NK-92 (cell line): ENCODE results near the gene SNX25.

Source experiments
- DNase-seq: peaks from one replicate; lab custom pipeline; 2025; ENCODE audit not compliant: unreplicated experiment; lab: John Stamatoyannopoulos, UW

SNX25 gene

DNA sequence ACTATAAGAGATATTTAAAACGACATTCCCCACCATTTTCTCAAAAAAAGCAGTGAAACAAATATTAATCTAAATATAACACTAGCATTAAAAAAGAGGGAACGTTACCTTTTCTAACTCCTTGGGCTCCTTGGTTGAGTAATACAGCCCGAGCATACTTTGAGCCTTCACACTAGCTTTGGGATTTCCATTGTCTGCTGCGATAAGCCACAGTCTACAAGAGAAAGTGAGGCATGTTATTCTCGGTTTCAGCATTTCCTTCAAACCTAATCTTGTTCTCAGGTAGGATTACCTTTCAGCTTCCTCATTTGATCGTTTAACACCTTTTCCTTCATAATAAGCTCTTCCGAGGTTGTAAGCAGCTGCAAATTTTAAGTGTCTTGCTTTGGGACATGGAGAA lies 164.6 kb downstream of the SNX25 start:
- DNase-seq: no peak

DNA sequence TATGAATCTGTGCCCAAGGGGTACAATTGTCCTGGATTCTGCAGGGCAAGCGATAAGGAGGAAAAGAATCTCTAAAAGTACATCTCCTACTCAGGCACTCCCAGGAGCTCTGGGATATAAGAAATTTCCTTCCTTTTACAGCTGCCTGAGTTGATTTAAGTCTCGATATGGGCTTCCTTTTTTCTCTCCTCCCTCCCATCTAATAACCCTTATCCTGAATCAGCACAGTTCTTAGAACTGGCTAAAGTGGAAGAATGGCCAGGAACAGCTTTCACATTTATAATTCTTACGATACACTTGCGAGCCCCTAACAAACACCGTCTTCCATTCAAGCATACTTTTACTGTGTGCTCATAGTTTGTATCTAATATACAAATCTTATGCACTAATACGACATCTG lies 165.2 kb downstream of the SNX25 start:
- no peak for DNase-seq

- DNase-seq: no peak
These were observed 168.9 kb downstream of the SNX25 start for GRCh38 chr4:185378264-185378663.

- no peak for DNase-seq
These were observed 170.2 kb downstream of the SNX25 start for GRCh38 chr4:185379326-185380295.

GRCh38 chr4:185380320-185380719 lies 170.9 kb downstream of the SNX25 start:
- DNase-seq: no peak

DNA sequence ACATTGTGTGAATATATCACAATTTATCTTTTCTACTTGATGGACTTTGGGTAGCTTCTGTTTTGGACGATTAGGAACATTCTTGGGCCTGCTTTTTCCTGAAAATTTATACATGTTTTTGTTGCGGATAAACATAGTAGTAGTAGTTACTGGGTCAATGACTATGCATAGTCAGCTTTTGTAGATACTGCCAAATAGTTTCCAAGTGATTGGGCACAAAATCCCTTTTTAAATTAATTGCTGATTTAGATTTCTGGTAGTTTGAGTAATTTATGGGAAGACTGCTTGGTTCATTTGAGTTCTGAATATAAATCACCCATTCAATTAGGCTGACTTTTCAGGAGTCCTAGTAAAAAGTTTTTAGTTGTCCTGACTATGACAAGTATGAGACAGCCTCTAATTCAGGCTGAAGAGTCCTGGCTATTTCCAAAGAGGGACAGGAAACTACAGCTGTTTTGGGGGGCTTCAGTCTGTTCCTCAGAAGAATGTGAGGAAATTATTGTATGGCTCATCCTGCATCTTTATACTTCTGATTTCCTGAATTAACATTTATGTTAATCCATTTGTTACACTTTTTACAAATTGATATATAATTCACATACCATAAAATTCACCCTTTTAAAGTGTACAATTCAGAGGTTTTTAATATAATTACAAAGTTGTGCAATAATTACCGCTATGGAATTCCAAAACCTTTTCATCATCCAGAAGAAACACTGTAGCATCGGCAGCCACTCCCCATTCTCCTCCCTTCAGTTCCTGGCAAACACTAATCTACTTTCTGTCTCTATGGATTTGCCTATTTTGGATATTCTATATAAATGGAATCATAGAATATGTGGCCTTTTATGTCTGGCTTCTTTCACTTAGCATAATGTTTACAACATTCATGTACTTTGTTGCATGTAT lies 172.1 kb downstream of the SNX25 start:
- no peak for DNase-seq

DNA sequence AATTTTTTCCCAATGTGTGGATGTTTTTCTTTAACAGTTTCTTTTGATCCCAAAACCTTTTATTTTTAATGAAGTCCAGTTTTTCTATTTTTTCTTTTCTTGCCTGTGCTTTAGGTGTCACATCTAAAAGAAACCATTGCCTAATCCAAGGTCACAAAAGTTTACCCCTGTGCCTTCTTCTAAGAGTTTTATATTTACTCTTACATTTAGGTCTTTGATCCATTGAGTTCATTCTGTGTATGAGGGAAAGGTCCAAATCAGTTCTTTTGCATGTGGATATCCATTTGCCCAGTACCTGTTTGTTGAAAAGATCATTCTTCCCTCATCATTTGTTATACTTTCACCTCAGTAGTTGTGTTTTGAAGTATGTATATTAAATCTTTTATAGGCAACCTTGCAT lies 173.4 kb downstream of the SNX25 start:
- no peak for DNase-seq

DNA sequence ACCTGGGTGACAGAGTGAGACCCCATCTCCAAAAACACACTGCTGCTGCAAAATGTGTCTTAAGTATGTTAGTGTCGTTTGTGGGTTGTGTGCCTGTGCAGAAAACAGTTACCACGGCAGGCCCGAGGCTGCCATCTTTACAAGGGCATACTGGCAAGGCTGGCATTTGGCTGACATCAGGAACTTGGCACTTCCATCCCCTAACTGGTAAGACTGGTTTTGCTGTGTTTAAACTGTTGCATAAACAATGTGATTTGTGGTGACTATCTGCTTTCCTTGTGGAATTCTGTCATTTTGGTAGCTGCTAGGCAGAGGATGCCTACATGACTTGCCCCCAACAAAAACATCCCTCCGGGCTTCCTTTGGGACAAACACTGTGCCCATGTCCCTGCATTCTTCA lies 174.1 kb downstream of the SNX25 start:
- no peak for DNase-seq

DNA sequence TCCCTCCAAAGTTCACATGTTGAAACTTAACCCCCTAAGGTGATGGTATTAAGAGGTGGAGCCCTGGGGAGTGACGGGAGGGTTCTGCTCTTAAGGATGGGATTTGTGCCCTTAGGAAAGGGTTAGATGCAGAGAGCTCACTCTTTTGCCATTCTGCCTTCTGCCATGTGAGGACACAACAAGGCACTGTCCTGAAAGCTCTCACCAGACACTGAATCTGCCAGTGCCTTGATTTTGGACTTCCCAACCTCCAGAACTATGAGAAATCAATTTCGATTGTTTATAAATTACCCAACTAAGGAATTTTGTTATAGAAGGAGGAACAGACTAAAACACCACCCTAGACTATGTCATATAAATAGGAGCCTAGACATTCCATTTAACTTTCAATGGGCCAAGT lies 174.7 kb downstream of the SNX25 start:
- DNase-seq: no peak

GRCh38 chr4:185384930-185385331 lies 175.5 kb downstream of the SNX25 start:
- DNase-seq: no peak

DNA sequence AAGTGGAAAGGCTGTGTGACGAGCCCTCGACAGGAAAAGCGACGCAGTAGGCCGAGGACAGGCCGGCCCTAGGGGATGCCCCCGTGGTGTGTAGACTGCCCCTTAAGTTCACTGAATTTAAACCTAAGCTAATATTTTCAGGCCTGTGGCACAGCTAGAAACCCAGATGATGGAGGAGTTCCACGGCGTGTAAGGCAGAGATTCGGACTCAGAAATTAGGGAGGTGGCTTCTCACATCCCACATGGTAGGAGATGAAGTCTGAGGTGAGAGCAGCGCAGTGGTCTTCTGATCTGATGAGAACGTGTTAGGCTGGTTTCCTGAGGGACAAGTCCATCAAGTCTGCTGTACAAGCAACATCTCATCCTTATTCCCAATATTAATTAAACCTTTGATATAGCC lies 178.6 kb downstream of the SNX25 start:
- DNase-seq: no peak

- no peak for DNase-seq
These were observed 181.5 kb downstream of the SNX25 start for GRCh38 chr4:185390941-185391340.

DNA sequence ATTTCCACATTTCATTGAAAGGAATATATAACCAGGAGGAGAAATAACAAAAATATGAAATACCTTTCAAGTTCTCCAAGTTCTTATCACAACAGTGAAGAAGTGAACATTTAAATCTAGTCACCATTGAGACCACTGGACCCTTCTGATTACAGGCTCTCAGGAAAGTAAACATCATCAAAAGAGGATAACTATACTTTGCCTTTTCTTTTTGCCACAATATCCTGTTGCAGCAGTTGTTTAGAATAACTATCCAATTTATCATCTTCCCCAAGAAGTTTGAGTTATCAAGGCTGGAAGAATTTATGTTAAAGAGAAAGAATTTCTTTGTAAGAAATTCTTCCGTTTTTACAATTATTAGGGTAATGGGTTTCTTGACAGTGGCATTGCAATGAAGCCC lies 182.8 kb downstream of the SNX25 start:
- no peak for DNase-seq

- no peak for DNase-seq
These were observed 185.3 kb downstream of the SNX25 start for GRCh38 chr4:185394568-185395237.

GRCh38 chr4:185395238-185395955 lies 186.0 kb downstream of the SNX25 start, which contains the start of gene LRP2BP:
TSS of gene LRP2BP (minus strand) at chr4:185395924. CDS start at chr4:185378186, 17,738 bp downstream.
- no peak for DNase-seq

GRCh38 chr4:185395956-185396723 lies 186.7 kb downstream of the SNX25 start:
- peak; percentile 62 for DNase-seq

DNA sequence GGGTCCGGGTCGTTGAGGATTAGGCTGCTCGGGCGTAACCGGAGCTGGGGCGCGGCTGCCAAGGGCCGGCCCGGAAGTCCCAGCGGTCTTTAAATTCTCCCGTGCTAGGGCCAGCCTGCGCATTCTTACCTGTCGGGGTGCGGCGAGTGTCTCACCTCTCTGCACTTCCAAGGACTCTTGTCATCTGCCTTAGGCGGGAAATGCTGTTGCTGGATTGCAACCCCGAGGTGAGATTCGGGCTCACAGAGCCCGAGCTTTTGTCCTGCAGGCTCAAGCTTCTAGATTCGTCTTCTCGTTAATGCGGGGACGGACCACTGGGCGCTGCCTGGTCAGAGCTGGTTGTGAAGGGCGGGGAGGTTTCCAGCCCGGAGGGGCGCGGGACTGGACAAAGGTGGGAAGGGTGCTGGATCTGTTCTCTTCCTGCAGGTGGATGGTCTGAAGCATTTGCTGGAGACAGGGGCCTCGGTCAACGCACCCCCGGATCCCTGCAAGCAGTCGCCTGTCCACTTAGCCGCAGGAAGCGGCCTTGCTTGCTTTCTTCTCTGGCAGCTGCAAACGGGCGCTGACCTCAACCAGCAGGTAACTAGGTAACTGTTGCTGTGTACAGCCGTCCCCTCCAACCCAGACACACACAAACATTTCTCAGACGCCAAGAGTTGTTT lies 187.5 kb downstream of the SNX25 start, which contains the start of gene ANKRD37:
Gene ANKRD37 (plus strand): TSS at position 118 of the 662 bp plus-strand sequence. CDS start 83 bp downstream, at position 201.
- DNase-seq: no peak

- no peak for DNase-seq
These were observed 189.2 kb downstream of the SNX25 start for GRCh38 chr4:185398618-185399017.

GRCh38 chr4:185399466-185399865 lies 190.1 kb downstream of the SNX25 start:
- DNase-seq: no peak
